GM04503 (cell line): Measurements from ENCODE around the gene EYS.

ENCODE experiments used
- DNase-seq: peaks from one replicate; pipeline ENCODE4 v3.0.0-alpha.2; 2012; ENCODE audit warnings: low read depth

The EYS gene

GRCh38 chr6:65221153-65221552 is 485.9 kb downstream of the EYS start:
- DNase-seq, result no peak

DNA sequence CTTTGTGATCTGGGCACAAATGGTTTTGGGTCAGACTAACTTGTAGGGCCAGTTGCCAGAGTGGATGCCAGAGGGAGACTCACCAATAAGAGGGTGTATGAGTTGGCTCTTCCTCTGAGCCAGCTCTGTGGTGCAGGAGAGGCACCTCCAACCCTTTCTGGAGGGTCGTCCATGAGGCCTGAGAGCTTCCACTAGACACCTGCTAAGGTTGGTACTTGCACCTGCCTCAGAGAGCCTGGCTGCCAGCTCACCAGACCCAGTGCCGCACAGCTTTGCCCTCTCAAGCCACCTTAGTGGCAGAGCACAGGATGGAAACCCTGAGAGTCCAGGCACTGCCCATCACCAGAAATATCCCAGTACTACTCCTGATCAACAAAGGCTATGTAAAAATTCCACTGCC is 504.3 kb downstream of the EYS start:
- no peak for DNase-seq

- no peak for DNase-seq
Measured at GRCh38 chr6:65199683-65200082, 507.3 kb downstream of the EYS start.

DNA sequence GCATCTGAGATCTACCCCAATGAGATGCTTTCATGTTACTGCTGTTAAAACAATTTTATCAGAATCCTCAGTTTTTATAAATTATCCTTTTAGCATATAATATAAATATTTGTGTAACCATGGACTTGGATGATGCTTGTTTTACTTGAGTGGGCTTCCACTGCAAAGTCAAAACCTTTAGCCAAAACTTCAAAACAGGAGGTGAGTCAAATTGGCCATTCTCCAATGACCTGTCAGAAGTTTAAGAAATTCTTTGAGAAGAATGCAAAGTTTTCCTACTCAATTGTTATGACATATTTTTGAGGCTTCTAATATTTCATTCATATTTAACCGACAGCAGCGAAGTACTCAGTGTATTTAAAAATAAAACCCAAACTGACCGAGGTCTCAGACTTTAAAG is 507.9 kb downstream of the EYS start:
- no peak for DNase-seq

GRCh38 chr6:65191471-65191870 is 515.6 kb downstream of the EYS start:
- no peak for DNase-seq

- no peak for DNase-seq
Measured at GRCh38 chr6:65189236-65189881, 517.7 kb downstream of the EYS start.

- DNase-seq, result no peak
Measured at GRCh38 chr6:65186826-65187225, 520.2 kb downstream of the EYS start.

DNA sequence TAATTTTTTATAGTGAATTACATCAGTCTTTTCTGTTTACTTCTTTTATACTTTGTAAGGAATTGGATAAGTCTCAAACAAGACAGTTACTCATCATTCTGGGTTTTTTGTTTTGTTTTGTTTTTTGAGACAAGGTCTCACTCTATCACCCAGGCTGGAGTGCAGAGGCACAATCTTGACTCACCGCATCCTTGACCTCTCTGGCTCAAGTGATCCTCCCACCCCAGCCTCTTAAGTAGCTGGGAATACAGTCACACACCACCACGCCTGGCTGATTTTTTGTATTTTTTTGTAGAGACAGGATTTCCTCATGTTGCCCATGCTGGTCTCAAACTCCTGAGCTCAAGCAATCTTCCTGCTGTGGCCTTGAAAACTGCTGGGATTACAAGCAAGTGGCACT is 524.3 kb downstream of the EYS start:
- no peak for DNase-seq

DNA sequence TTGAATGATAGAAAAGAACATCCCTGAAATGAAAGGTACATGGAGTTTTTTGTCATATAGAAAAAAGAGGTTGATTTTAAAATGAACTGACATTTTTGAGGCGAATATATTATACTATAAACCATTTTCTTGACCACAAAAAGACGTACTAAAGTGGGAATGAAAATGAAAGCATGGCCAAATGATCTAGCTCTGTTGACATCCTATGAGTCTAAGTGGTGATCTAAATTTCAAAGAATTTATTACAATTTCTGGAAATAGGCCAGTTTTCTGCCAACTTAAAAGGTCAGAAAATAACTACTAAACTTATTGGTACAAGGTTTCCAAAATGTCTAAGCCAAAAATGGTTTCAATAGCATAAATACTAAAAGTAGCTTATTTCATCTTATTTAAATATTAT is 536.8 kb downstream of the EYS start:
- DNase-seq, result no peak

- DNase-seq, result no peak
Measured at GRCh38 chr6:65161661-65162060, 545.4 kb downstream of the EYS start.

GRCh38 chr6:65157025-65157424 is 550.0 kb downstream of the EYS start:
- no peak for DNase-seq

- DNase-seq, result no peak
Measured at GRCh38 chr6:65155083-65155482, 551.9 kb downstream of the EYS start.

DNA sequence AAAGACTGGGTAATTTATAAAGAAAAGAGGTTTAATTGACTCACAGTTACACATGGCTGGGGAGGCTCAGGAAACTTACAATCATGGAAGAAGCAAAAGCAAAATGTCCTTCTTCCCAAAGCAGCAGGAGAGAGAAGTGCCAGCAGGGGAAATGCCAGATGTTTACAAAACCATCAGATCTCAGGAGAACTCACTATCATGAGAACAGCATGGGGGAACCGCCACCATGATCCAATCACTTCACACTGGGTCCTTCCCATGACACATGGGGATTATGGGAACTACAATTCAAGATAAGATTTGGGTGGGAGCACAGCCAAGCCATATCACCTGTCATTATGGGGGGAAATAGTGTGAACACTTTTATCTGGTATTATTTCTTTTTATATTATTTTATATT is 557.2 kb downstream of the EYS start:
- DNase-seq, result no peak

DNA sequence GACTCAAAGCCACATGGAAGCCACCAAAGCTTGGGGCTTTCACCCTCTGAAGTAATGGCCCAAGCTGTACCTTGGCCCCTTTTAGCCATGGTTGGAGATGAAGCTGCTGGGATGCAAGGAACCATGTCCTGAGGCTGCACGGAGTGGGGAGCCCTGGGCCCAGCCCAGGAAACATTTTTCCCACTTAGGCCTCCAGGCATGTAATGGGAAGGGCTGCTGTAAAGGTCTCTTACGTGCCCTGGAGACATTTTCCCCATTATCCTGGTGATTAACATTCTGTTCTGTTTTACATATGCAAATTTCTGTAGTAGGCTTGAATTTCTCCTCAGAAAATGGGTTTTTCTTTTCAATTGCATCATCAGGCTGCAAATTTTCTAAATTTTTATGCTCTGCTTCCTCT is 558.2 kb downstream of the EYS start:
- no peak for DNase-seq

- no peak for DNase-seq
Measured at GRCh38 chr6:65135567-65135966, 571.5 kb downstream of the EYS start.

GRCh38 chr6:65126667-65127066 is 580.4 kb downstream of the EYS start:
- no peak for DNase-seq

DNA sequence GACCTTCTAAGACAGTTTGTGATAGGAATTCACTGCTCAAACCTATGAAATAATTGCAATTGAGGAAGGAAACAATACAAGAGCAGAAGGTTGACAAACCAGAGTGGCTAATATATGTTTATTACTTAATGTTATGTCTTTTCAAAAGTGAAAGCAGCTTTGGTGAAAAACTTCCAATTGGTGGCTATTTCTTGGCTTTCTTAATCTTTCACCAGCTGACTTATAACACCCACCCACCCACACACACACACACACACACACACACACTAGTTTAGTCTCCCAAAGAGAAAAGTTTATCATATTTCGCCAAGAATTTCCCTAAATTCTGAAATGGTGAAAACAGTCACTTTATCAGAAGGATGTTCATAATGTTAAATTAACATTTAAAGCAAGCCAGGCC is 583.5 kb downstream of the EYS start:
- DNase-seq, result no peak

DNA sequence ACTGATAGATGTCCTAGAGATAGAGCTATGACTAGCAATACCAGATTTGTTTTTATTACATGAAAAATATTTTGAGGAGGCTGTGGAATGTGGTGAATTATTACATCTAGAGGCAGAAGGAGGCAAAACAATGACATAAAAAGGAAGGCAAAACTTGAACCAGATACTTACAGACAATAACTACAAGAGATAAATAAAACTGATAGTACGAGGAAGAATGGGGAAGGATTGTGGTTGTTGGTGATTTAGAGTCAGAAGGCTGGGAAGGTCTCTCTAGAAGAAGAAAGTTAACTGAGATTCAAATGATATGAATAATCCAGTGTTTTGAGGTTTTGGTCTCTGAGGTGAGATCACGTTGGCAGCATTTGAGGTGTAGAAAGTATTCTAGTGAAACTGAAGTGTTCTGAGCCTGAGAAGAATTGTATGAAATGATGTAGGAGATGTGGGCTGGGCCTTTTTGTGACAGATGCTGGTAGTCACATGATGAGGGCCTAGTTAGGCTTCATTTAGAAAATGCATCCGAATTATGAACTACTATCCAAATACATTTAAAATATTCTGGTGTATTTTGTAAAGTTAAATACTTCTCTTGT is 589.1 kb downstream of the EYS start:
- DNase-seq, result no peak

- no peak for DNase-seq
Measured at GRCh38 chr6:65116326-65116725, 590.7 kb downstream of the EYS start.

- DNase-seq, result no peak
Measured at GRCh38 chr6:65113581-65113980, 593.4 kb downstream of the EYS start.

- DNase-seq, result no peak
Measured at GRCh38 chr6:65112435-65112834, 594.6 kb downstream of the EYS start.

- no peak for DNase-seq
Measured at GRCh38 chr6:65110031-65110430, 597.0 kb downstream of the EYS start.

- DNase-seq, result no peak
Measured at GRCh38 chr6:65098349-65098748, 608.7 kb downstream of the EYS start.

- DNase-seq, result no peak
Measured at GRCh38 chr6:65091561-65091960, 615.5 kb downstream of the EYS start.
